DND-41 (cell line): ENCODE data around the gene TAS2R42.

ENCODE experiments used
- CTCF ChIP-seq: IDR thresholded peaks from 2 replicates; pipeline ENCODE4 v1.5.1; 2012; ENCODE audit warnings: borderline replicate concordance, low read length, moderate library complexity, mild to moderate bottlenecking; ENCODE audit not compliant: poor library complexity, severe bottlenecking; ENCODE audit errors: extremely low read depth
- EZH2 ChIP-seq: IDR thresholded peaks from 3 replicates; pipeline ENCODE4 v1.6.1; 2012; ENCODE audit warnings: borderline replicate concordance, low read depth, mild to moderate bottlenecking, moderate library complexity, low read length, inconsistent platforms; ENCODE audit not compliant: severe bottlenecking

- no peak for TF ChIP-seq CTCF
- TF ChIP-seq EZH2 = no peak
Observed at GRCh38 chr12:11174022-11174421, 12.7 kb downstream of the TAS2R42 start.
